Heart right ventricle (tissue), 16 donors: ENCODE data around the gene GNG12. TPM values are rescaled to one million over a fixed set of nuclear protein-coding genes. Genes with fewer than 3 reads are reported as not detected.

Experiments
- ATAC-seq, 8 donors: fragments of 200-7000 bp; cut with Tn5 transposase; one replicate each; pipeline ENCODE4 v1.9.1; 2020; ENCODE audit warnings: mild to moderate bottlenecking in 8 of 8, moderate library complexity in 8 of 8, moderate number of reproducible peaks in 1 of 8
- DNase-seq, 2 donors: peaks; one replicate each; pipeline ENCODE4 v3.0.0-alpha.2; 2020
- H3K27ac ChIP-seq, 10 donors: fragments of 200-600 bp; sonication (generic) in 2 of 10; one replicate each; pipeline versions ENCODE4 v1.5.0 to v1.8.0; 2020 to 2022; ENCODE audit warnings: mild to moderate bottlenecking in 3 of 10
- H3K27me3 ChIP-seq, 7 donors: fragments of 200-600 bp; one replicate each; pipeline ENCODE4 v1.8.0; 2021 to 2022; ENCODE audit warnings: mild to moderate bottlenecking in 2 of 7
- H3K36me3 ChIP-seq, 9 donors: fragments of 200-600 bp; sonication (generic) in 1 of 9; one replicate each; pipeline versions ENCODE4 v1.5.0 to v1.8.0; 2020 to 2022; ENCODE audit warnings: mild to moderate bottlenecking in 2 of 9
- H3K4me1 ChIP-seq, 9 donors: fragments of 200-600 bp; sonication (generic) in 1 of 9; one replicate each; pipeline versions ENCODE4 v1.5.0 to v1.8.0; 2020 to 2022; ENCODE audit warnings: mild to moderate bottlenecking in 4 of 9
- H3K4me3 ChIP-seq, 10 donors: fragments of 200-600 bp; sonication (generic) in 2 of 10; one replicate each; pipeline versions ENCODE4 v1.5.0 to v1.8.0; 2020 to 2022; ENCODE audit warnings: mild to moderate bottlenecking in 7 of 10, moderate library complexity in 2 of 10
- H3K9me3 ChIP-seq, 11 donors: fragments of 200-600 bp in 10 of 11; sonication (generic) in 2 of 11; one replicate each; pipeline versions ENCODE4 v1.5.0 to v1.8.0; 2013 to 2022; ENCODE audit warnings: mild to moderate bottlenecking in 2 of 11, control low read depth in 1 of 11, moderate library complexity in 1 of 11
- CTCF ChIP-seq, 9 donors: fragments of 200-600 bp; sonication (generic) in 2 of 9; IDR thresholded peaks; one replicate each; pipeline versions ENCODE4 v1.5.0 to v1.8.0; 2021 to 2022; ENCODE audit warnings: antibody characterized with exemption in 9 of 9, mild to moderate bottlenecking in 5 of 9, moderate library complexity in 1 of 9
- WGBS, 2 donors: extraction: QIAGEN DNeasy Blood & Tissue Kit; methylation state at CpG; one replicate each; pipeline ENCODE4 v1.1.7; 2013; ENCODE audit warnings: inconsistent platforms in 1 of 2; 5-methylcytosine and 5-hydroxymethylcytosine counted together
- intact Hi-C, 10 donors: fragments of 100-400 bp; cut with DNase I; formaldehyde crosslinking; loops; one replicate each; pipeline versions ENCODE4 v1.11.1 to v1.14.2; 2022
- polyA plus RNA-seq, 2 donors: library from polyadenylated mRNA; stranded (reverse); fragments of 200-250 nt; gene quantifications; one replicate each; pipeline ENCODE4 v1.2.3, GENCODE V29; 2013
- total RNA-seq, 10 donors: library from RNA; stranded (reverse); fragmentation: NEBNext Ultra II Directional in 3 of 10; extraction: Animal tissue kit (Norgen Biotek cat#: 25700) in 3 of 10; gene quantifications; one replicate each; pipeline versions ENCODE4 v1.2.1 to v1.2.4, GENCODE V29; 2021 to 2023
- donor health status: Arrhythmogenic right ventricular cardiomyopathy.
- donor health status: ischemic (EF 13 %, LVEDD 7.1; RV severe dilation, severe dysfunction).
- donor health status: healthy with polysubstance abuse.
- donor health status: DM: no; HTN: yes; CAD: no.
- donor health status: DM: no; HTN: no; CAD: no.
- donor health status: ischemic (EF 25% LVEDD 6.9; RV normal size, moderate dysfunction).
- donor health status: ischemic (EF 25% LVEDD 5.7; RV mildly dilated, moderate dysfunction).
- donor health status: healthy.
- donor health status: DM: yes; HTN: yes; CAD: no.
- donor health status: Ischemic cardiomyopathy.
- donor health status: ischemic (EF 35%, LVEDD 5.7; RV mildly dilated, moderate dysfunction).
- donor health status: nonischemic (EF 11% LVEDD 7.7; RV severe dilation, severe dysfunction).
- donor health status: DM: yes; HTN: yes; CAD: no.
- donor health status: PGD.
- donor health status: ischemic (EF 29% LVEDD 5.4; RV normal size, mild dysfunction).
- donor health status: nonischemic (EF 23%, LVEDD 6.1; RV moderate dilation, normal function).

GNG12 gene
- total and polyA plus RNA-seq, 12 donors: 8.5 to 49.4 (median 34.5) TPM

- DNase-seq (no peak), ATAC-seq (no peak)
- Histone ChIP-seq H3K27ac (no peak overlapping the region), H3K27me3 (no peaks in the 10 kb centered on the region), H3K9me3 (no peaks in the 10 kb centered on the region), H3K36me3 (no peaks in the 10 kb centered on the region), H3K4me3 (no peak overlapping the region), H3K4me1 (peaks cover 4 to 29% (median 14%) of the 10 kb centered on the region in 9 donors)
- TF ChIP-seq CTCF (IDR thresholded peaks at IDR 0.05): no peak
- intact Hi-C loops: loop anchor here in 7 of 10 donors (5.0 to 10.0 kb wide), 6 partner anchors 32 to 155 kb away; partner anchors contain the start of gene GNG12 (in 1 of the 7)
Observed at GRCh38 chr1:67679691-67680090, 153.6 kb downstream of the GNG12 start.

GRCh38 chr1:67677930-67678329, 155.3 kb downstream of the GNG12 start:
- Histone ChIP-seq H3K27me3 (no peaks in the 10 kb centered on the region), H3K36me3 (no peaks in the 10 kb centered on the region), H3K4me1 (peaks cover 4 to 19% (median 12%) of the 10 kb centered on the region in 9 donors), H3K27ac (no peak overlapping the region), H3K9me3 (no peaks in the 10 kb centered on the region), H3K4me3 (no peak overlapping the region)
- WGBS, 2 donors: 70 to 79% methylated on average over 2 of the region's 2 CpGs
- intact Hi-C loops: no loop called here
- no peak for DNase-seq
- no peak for TF ChIP-seq CTCF (IDR thresholded peaks at IDR 0.05)
- no peak for ATAC-seq

- H3K4me3 ChIP-seq: no peak overlapping the region
- intact Hi-C loops: no loop called here
- H3K27me3 ChIP-seq: no peaks in the 10 kb centered on the region
- ATAC-seq: no peak
- no peak overlapping the region for H3K27ac ChIP-seq
- no peaks in the 10 kb centered on the region for H3K36me3 ChIP-seq
- TF ChIP-seq CTCF (IDR thresholded peaks at IDR 0.05): no peak
- H3K9me3 ChIP-seq: no peaks in the 10 kb centered on the region
- no peak for DNase-seq
- WGBS, 2 donors: 97 to 98% methylated on average over 2 of the region's 2 CpGs
- peaks cover 4 to 17% (median 12%) of the 10 kb centered on the region in 9 donors for H3K4me1 ChIP-seq
Observed at GRCh38 chr1:67677408-67677807, 155.9 kb downstream of the GNG12 start.

- ATAC-seq (no peak), DNase-seq (no peak)
- intact Hi-C loops: no loop called here
- Histone ChIP-seq H3K27me3 (no peaks in the 10 kb centered on the region), H3K9me3 (no peaks in the 10 kb centered on the region), H3K4me3 (no peak overlapping the region), H3K4me1 (peaks cover 4 to 17% (median 12%) of the 10 kb centered on the region in 9 donors), H3K27ac (no peak overlapping the region), H3K36me3 (no peaks in the 10 kb centered on the region)
- no peak for TF ChIP-seq CTCF (IDR thresholded peaks at IDR 0.05)
- 68 to 73% methylated on average over 2 of the region's 2 CpGs for WGBS, 2 donors
Observed at GRCh38 chr1:67676946-67677345, 156.3 kb downstream of the GNG12 start.
